Heart right ventricle (tissue), 16 donors: ENCODE data around the gene MRPL12. TPM values are rescaled to one million over a fixed set of nuclear protein-coding genes. Genes with fewer than 3 reads are reported as not detected.
A peak's percentile ranks its signal among the peaks of the same experiment; 100 is the strongest.

ENCODE experiments used
- ATAC-seq, 8 donors: fragments of 200-7000 bp; cut with Tn5 transposase; one replicate each; pipeline ENCODE4 v1.9.1; 2020; ENCODE audit warnings: mild to moderate bottlenecking in 8 of 8, moderate library complexity in 8 of 8, moderate number of reproducible peaks in 1 of 8
- DNase-seq, 2 donors: peaks; one replicate each; pipeline ENCODE4 v3.0.0-alpha.2; 2020
- H3K27ac ChIP-seq, 10 donors: fragments of 200-600 bp; sonication (generic) in 2 of 10; one replicate each; pipeline versions ENCODE4 v1.5.0 to v1.8.0; 2020 to 2022; ENCODE audit warnings: mild to moderate bottlenecking in 3 of 10
- H3K27me3 ChIP-seq, 7 donors: fragments of 200-600 bp; one replicate each; pipeline ENCODE4 v1.8.0; 2021 to 2022; ENCODE audit warnings: mild to moderate bottlenecking in 2 of 7
- H3K36me3 ChIP-seq, 9 donors: fragments of 200-600 bp; sonication (generic) in 1 of 9; one replicate each; pipeline versions ENCODE4 v1.5.0 to v1.8.0; 2020 to 2022; ENCODE audit warnings: mild to moderate bottlenecking in 2 of 9
- H3K4me1 ChIP-seq, 9 donors: fragments of 200-600 bp; sonication (generic) in 1 of 9; one replicate each; pipeline versions ENCODE4 v1.5.0 to v1.8.0; 2020 to 2022; ENCODE audit warnings: mild to moderate bottlenecking in 4 of 9
- H3K4me3 ChIP-seq, 10 donors: fragments of 200-600 bp; sonication (generic) in 2 of 10; one replicate each; pipeline versions ENCODE4 v1.5.0 to v1.8.0; 2020 to 2022; ENCODE audit warnings: mild to moderate bottlenecking in 7 of 10, moderate library complexity in 2 of 10
- H3K9me3 ChIP-seq, 11 donors: fragments of 200-600 bp in 10 of 11; sonication (generic) in 2 of 11; one replicate each; pipeline versions ENCODE4 v1.5.0 to v1.8.0; 2013 to 2022; ENCODE audit warnings: mild to moderate bottlenecking in 2 of 11, control low read depth in 1 of 11, moderate library complexity in 1 of 11
- WGBS, 2 donors: extraction: QIAGEN DNeasy Blood & Tissue Kit; methylation state at CpG; one replicate each; pipeline ENCODE4 v1.1.7; 2013; ENCODE audit warnings: inconsistent platforms in 1 of 2; 5-methylcytosine and 5-hydroxymethylcytosine counted together
- intact Hi-C, 10 donors: fragments of 100-400 bp; cut with DNase I; formaldehyde crosslinking; loops; one replicate each; pipeline versions ENCODE4 v1.11.1 to v1.14.2; 2022
- polyA plus RNA-seq, 2 donors: library from polyadenylated mRNA; stranded (reverse); fragments of 200-250 nt; gene quantifications; one replicate each; pipeline ENCODE4 v1.2.3, GENCODE V29; 2013
- total RNA-seq, 10 donors: library from RNA; stranded (reverse); fragmentation: NEBNext Ultra II Directional in 3 of 10; extraction: Animal tissue kit (Norgen Biotek cat#: 25700) in 3 of 10; gene quantifications; one replicate each; pipeline versions ENCODE4 v1.2.1 to v1.2.4, GENCODE V29; 2021 to 2023
- TF ChIP-seq, protein P1 (sequence below), 9 donors: fragments of 200-600 bp; sonication (generic) in 2 of 9; IDR thresholded peaks; one replicate each; pipeline versions ENCODE4 v1.5.0 to v1.8.0; 2021 to 2022; ENCODE audit warnings: antibody characterized with exemption in 9 of 9, mild to moderate bottlenecking in 5 of 9, moderate library complexity in 1 of 9
- donor health status: Arrhythmogenic right ventricular cardiomyopathy.
- donor health status: ischemic (EF 13 %, LVEDD 7.1; RV severe dilation, severe dysfunction).
- donor health status: healthy with polysubstance abuse.
- donor health status: DM: no; HTN: yes; CAD: no.
- donor health status: DM: no; HTN: no; CAD: no.
- donor health status: ischemic (EF 25% LVEDD 6.9; RV normal size, moderate dysfunction).
- donor health status: ischemic (EF 25% LVEDD 5.7; RV mildly dilated, moderate dysfunction).
- donor health status: healthy.
- donor health status: DM: yes; HTN: yes; CAD: no.
- donor health status: Ischemic cardiomyopathy.
- donor health status: ischemic (EF 35%, LVEDD 5.7; RV mildly dilated, moderate dysfunction).
- donor health status: nonischemic (EF 11% LVEDD 7.7; RV severe dilation, severe dysfunction).
- donor health status: DM: yes; HTN: yes; CAD: no.
- donor health status: PGD.
- donor health status: ischemic (EF 29% LVEDD 5.4; RV normal size, mild dysfunction).
- donor health status: nonischemic (EF 23%, LVEDD 6.1; RV moderate dilation, normal function).

Gene MRPL12
- total and polyA plus RNA-seq, 12 donors: 105 to 533 (median 135) TPM

DNA sequence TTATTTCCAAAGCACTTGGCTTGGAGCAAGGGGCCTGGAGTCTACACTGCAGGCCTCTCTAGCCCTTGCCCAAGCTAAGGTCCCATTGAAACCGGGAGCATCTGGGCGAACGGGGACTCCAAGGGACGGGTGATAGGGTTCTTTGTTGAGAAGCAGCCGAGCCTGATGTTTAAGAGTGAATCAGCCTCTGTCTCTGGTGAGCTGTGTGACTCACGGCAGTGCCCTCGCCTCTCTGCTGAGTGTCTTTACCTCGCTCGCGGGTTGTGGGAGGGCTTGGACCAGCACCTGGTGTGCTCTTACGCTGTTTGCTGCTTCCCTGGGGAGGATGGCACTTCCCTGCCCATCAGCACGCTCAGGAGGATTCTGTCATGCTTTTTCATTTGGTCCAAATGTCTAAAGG, 18.1 kb upstream of the MRPL12 start:
- no peak for DNase-seq
- Histone ChIP-seq H3K9me3 (no peaks in the 10 kb centered on the region), H3K27me3 (no peaks in the 10 kb centered on the region), H3K4me1 (peaks cover 15 to 49% (median 32%) of the 10 kb centered on the region in 9 donors), H3K36me3 (peaks cover 0 to 64% (median 37%) of the 10 kb centered on the region in 9 donors), H3K27ac (peak overlapping the region in 4 of 10 donors; percentile 87 to 96 (median 91)), H3K4me3 (peak overlapping the region in 9 of 10 donors; percentile 71 to 100 (median 95))
- TF ChIP-seq, protein P1, sequence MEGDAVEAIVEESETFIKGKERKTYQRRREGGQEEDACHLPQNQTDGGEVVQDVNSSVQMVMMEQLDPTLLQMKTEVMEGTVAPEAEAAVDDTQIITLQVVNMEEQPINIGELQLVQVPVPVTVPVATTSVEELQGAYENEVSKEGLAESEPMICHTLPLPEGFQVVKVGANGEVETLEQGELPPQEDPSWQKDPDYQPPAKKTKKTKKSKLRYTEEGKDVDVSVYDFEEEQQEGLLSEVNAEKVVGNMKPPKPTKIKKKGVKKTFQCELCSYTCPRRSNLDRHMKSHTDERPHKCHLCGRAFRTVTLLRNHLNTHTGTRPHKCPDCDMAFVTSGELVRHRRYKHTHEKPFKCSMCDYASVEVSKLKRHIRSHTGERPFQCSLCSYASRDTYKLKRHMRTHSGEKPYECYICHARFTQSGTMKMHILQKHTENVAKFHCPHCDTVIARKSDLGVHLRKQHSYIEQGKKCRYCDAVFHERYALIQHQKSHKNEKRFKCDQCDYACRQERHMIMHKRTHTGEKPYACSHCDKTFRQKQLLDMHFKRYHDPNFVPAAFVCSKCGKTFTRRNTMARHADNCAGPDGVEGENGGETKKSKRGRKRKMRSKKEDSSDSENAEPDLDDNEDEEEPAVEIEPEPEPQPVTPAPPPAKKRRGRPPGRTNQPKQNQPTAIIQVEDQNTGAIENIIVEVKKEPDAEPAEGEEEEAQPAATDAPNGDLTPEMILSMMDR (IDR thresholded peaks at IDR 0.05): no peak
- 76 to 82% methylated on average over 12 of the region's 12 CpGs for WGBS, 2 donors
- no peak for ATAC-seq
- intact Hi-C loops: no loop called here

DNA sequence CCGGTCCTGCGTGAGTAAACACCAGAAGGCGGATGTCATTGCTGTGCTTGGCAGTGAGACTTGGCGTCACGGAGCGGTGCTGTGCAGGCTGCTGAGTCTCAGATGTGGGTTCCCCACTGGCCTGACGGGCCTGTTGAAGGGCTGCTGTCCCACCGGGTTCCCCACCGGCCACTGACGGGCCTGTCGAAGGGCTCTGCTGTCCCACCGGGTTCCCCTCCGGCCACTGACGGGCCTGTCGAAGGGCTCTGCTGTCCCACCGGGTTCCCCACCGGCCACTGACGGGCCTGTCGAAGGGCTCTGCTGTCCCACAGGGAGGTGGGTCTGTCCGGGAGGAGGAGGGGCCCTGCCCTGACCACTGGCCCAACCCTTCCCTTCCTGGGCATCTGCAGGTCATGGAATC, 16.6 kb upstream of the MRPL12 start:
- Histone ChIP-seq H3K36me3 (peaks cover 0 to 66% (median 51%) of the 10 kb centered on the region in 9 donors), H3K4me1 (peaks cover 15 to 39% (median 31%) of the 10 kb centered on the region in 9 donors), H3K9me3 (no peaks in the 10 kb centered on the region), H3K27me3 (no peaks in the 10 kb centered on the region), H3K27ac (no peak overlapping the region), H3K4me3 (no peak overlapping the region)
- DNase-seq: no peak
- TF ChIP-seq, protein P1 (IDR thresholded peaks at IDR 0.05): no peak
- ATAC-seq: no peak
- intact Hi-C loops: no loop called here
- 90 to 92% methylated on average over 20 of the region's 20 CpGs for WGBS, 2 donors

DNA sequence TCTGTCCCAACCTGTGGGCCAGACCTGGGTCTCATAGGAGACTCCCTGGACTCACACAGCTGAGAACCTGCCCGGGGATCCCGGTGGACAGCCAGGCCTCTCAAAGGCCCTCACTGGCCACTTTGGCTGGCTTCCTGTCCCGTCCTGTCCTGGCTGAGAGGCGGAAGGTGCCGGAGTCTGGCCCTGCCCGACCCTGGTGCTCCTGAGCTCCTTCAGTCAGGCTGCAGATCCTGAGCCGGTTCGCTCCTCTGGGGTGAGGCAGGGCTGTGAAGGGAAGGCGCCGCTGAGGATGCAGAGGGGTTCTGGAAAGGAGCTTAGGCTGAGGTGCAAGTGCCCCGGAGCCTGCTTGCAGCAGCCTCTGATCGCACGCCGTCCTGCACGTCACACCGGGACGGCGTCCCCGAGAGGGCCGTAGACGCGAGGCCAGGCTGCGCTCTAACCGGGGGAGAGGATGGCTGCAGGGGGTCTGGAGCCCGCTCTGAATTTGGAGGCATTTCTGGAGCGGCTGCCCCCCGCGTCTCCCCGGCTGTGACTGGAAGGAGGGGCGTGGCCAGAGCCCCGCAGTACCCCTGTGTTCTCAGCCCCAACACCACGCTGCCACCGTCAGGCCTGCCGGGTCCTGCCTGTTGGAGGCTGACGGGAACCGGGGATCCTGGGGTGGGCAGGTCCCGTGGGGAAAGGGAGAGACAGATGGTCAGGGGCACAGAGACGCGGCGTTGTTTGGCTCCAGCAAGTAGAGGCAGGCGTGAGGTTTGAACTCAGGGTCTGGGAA, 15.2 kb upstream of the MRPL12 start:
- intact Hi-C loops: no loop called here
- H3K4me3 ChIP-seq: no peak overlapping the region
- TF ChIP-seq, protein P1 (IDR thresholded peaks at IDR 0.05): no peak
- WGBS, 2 donors: 92 to 93% methylated on average over 41 of the region's 41 CpGs
- peaks cover 2 to 77% (median 61%) of the 10 kb centered on the region in 9 donors for H3K36me3 ChIP-seq
- H3K27me3 ChIP-seq: no peaks in the 10 kb centered on the region
- H3K9me3 ChIP-seq: no peaks in the 10 kb centered on the region
- ATAC-seq (no peak), DNase-seq (no peak)
- no peak overlapping the region for H3K27ac ChIP-seq
- peaks cover 12 to 25% (median 19%) of the 10 kb centered on the region in 9 donors for H3K4me1 ChIP-seq

DNA sequence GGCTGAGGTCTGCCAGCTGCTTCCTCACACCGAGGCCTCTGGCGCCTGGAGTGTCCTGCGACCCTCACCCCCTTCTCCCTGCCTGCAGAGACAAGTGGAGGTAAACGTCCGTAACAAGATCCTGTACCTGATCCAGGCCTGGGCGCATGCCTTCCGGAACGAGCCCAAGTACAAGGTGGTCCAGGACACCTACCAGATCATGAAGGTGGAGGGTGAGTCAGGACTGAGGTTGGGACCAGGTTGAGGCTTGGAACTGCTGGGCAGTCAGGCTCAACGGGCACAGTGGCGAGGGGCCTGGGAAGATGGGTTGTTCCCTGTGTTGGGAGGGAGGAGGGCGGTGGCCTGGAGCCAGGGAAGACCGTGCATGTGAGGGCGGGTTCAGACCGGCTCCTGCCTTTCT, 14.6 kb upstream of the MRPL12 start:
- H3K4me1 ChIP-seq: peaks cover 12 to 22% (median 18%) of the 10 kb centered on the region in 9 donors
- no peaks in the 10 kb centered on the region for H3K9me3 ChIP-seq
- WGBS, 2 donors: 89% methylated on average over 14 of the region's 14 CpGs
- H3K4me3 ChIP-seq: no peak overlapping the region
- H3K27ac ChIP-seq: no peak overlapping the region
- ATAC-seq: no peak
- no peak for DNase-seq
- TF ChIP-seq, protein P1 (IDR thresholded peaks at IDR 0.05): no peak
- peaks cover 5 to 84% (median 68%) of the 10 kb centered on the region in 9 donors for H3K36me3 ChIP-seq
- intact Hi-C loops: no loop called here
- H3K27me3 ChIP-seq: no peaks in the 10 kb centered on the region
